Renal pelvis (tissue), 4 donors: Measurements from ENCODE around the gene CPT1A. TPM values are rescaled to one million over a fixed set of nuclear protein-coding genes. Genes with fewer than 3 reads are reported as not detected.

Experiments used
- DNase-seq: peaks from one replicate; pipeline ENCODE4 v3.0.0-alpha.2; 2013
- polyA plus RNA-seq, 3 donors: library from polyadenylated mRNA; unstranded; fragments of 120-200 nt; gene quantifications; one replicate each; pipeline ENCODE4 v1.2.1, GENCODE V29; 2013; ENCODE audit not compliant: insufficient read length in 3 of 3

Gene CPT1A
- polyA plus RNA-seq, 3 donors = 30.8 to 35.6 (median 35.4) TPM

DNA sequence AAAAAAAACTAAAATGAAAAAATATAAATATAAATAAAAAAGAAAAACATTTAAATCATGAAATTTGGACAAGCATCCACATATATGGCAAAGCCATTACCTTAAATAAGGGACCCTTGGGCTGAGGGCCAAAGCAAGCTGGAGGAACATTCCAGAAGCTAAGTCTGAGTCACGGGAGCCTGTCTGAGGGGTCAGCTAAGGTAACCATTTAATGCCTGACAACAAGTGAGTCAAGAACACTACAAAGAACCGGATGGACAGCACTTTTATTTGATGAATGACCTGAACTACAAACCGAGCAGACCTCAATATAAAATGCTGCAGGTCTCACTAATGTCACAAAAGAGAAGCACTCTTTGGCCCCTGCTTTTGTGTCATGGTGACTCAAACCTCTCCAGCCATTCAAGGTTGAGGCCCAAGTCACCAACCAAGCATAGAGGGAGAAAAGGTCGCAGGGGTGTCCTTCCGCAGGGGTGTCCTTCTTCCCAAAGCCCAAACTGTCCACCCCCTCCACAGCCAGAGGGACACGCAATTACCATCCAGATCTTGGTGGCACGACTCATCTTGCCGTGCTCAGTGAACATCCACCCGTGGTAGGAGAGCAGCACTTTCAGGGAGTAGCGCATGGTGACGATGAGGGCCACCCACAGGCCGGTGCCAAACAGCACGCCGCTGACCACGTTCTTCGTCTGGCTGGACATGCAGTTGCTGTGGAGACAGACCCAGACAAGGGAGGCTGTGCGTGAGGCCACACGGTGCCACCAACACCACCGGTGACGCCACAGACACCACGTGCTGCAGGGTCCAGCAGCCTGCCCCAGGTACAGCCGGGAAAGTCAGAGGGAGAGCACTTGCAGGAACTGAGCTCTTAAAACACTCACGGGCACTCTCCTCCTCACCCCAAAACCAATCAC, 34.5 kb downstream of the CPT1A start:
- DNase-seq = no peak

DNA sequence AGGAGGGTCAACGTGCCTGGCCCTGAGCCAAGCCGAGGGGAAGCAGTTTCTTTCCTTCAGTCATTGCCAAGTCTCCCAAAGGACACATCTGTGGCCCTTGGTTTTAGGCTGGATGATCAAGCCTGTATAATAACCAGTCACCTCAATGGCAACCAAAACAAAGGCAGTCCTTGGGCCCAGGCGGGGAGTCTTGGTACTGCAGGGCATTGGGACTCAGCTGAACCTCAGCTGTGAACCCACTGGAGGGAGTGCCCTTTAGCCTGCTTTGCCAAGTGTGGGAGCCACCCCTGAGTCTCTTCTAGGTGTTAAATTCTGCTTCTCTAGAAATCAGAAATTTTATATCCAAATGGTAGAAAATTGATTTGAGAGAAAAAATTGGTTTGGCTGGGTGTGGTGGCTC, 36.9 kb downstream of the CPT1A start:
- DNase-seq = no peak

DNA sequence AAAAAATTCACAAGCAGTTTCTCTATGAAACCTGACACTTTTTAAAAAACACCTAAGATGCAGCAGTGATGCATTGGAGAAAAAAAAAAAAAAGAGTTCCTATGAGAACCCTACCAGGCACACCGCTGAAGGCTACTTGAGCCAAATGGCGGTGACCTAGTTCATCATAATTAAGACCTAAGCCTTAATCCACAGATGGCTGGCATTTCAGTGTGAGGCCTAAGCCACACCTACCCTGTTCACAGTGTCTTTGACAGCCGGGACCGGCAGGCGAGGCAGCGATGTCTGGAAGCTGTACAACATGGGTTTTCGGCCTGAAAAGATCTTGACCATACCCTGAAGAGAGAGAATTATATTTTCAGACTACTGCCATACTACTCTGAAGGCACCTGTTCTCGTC, 38.0 kb downstream of the CPT1A start:
- no peak for DNase-seq

DNA sequence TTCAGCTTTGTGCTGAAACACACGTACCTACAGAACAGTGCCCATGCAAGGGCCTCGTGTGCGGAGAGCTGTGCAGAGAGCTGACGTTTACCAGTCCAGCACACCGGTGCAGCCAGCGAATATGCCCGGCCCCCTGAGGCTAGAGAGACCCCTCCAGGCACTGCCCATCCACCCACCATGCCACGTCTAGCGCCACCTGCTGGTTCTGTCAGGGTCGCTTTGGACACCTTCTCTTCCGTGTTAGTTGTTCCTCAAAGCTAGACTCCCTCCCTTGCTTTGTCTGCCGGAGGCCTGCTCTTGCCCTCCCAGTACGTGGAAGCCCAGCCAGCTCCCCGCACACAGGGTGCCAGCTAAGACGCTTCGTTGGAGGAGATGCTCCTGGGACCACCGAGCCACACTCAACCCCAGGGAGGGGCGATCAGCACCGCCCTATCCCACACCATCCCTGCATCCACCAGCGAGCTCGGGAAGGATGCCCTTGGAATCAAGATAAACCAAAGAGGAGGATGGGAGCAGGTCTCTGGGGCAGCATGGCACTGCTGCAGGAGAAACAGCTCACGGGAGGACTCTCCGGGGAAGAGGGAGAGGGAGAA, 43.4 kb downstream of the CPT1A start:
- no peak for DNase-seq

DNA sequence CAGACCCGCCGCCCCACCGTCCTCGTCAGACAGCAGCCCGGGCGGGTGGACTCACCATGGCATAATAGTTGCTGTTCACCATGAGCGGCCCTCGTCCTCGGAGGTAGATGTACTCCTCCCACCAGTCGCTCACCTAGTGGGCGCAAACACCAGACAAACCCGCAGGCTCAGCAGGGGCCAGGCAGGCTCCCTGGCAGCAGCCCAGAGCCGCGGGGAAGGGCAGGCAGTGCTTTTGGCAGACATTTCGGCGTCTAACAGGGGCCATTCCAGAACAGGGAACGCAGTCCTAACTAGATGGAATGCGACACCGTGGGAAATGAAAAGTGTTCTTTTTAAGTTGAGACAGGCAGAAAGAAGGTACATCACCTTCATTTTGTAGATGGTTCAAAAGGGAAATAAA, 44.9 kb downstream of the CPT1A start:
- DNase-seq = no peak

DNA sequence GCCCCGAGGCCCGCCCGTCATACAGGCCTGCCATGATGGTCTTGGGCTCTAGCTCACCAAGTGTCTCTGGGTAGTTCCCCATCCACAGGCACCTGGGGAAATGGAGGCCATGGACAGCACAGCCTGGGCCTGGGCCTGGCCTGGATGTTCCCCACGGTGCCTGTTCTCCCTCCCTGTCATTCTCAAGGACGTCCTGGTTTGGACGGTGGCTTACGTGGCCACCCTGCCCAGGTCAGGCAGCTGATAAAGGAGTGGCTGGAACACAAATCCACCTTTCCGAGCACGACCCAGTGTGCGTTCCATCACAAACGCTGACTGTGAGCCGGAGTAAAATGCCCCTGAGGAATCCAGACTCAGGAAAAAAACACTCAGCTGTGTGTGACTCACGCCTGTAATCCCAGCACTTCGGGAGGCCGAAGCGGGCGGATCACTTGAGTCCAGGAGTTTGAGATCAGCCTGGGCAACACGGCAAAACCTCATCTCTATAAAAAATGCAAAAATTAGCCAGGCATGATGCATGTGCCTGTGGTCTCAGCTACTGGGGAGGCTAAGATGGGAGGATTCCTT, 49.2 kb downstream of the CPT1A start:
- DNase-seq = no peak

DNA sequence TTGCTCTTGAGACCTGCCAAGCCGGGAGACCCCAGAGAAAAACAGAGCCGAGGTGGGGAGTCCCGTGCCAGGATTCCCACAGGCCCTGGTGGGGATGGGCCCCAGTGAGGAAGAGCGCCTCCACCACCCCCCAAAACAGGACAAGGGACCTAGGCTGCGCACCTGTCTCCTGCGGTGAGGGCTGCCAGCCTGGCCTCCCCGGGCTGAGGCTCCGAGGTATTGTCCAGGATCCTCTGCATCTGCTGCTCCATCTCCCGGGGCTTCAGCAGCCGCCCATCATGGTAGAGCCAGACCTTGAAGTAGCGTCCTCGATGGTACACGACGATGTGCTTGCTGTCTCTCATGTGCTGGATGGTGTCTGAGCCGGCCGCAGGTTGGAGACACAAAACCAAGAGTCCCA, 57.1 kb downstream of the CPT1A start:
- no peak for DNase-seq

DNA sequence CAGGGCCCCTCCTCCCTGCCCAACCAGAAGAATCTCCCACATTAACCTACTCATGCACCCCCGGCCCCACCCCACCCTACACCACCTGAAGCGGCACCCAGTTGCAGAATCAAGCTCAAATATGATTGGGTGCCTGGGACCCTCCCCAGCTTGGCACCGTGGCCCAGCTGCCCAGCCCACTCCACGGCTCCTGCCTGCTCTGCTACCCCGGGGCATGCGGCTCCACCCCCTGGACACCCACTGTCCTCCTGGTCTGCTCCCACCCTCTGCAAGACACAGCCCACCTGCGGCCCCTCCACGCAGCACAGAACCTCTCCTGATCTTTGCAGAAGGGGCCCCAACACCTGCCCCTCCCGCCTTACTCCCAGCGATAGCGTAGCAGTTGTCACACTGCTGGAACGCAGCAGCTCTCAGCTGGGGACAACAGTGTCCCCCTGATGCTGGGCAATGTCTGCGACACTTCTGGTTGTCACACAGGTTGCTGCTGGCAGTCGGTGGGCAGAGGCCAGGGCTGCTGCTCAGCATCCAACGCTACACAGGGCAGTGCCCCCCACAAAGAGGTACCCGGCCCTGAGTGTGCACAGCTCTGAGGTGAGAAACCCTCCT, 58.4 kb downstream of the CPT1A start:
- DNase-seq = no peak

DNA sequence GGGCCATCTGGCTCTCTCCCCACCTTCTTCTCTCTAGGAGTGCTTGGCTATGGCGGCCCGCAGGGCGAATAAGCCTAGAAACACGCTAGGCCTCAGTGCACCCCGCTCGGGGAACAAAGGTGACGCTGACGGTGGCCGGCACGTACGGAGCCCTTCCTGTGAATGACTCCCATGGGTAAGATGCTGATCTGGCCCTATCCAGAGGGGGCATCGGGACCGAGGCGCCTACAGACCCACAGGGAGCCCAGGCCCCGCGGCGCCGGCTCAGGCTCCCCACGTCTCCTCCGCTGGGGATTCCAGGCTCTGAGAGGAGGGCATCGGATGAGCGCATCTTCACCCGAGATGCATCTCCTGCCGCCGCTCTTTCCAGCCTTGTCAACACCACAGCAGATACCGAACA, 59.0 kb downstream of the CPT1A start:
- no peak for DNase-seq

DNA sequence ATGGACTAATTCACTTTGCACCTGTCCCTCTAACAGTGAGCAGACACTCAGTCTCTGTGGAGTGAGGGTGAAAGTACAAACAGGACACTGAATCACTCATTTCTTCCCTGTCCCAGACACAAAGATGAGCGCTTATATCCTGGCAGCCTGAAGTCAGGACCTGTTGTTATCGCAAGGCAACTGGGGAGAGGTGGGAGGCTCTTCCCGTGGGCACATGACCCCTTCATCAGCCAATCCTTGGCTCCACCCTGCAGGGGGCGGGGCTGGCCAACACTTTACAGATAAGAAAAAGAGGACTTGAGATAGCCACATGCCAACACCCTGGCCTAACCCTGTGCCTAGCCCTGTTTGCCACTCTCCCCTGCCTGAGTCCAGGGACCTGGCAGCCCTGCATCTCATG, 60.9 kb downstream of the CPT1A start:
- no peak for DNase-seq

DNA sequence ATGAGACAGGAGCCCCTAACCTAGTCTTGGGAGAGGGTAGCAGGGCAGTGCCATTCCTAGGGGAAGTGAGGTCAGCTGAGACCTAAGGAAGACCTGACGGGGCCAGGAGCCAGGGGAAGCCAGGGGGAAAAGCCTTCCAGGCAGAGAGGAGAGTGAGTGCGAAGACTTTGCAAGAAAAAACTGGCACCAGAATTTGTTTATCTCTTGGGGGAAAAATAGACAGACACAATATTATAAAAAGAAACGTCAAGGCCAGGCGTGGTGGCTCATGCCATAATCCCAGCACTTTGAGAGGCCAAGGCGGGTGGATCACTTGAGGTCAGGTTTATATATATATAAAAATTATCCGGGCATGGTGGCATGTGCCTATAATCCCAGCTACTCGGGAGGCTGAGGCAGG, 63.5 kb downstream of the CPT1A start:
- DNase-seq = no peak

DNA sequence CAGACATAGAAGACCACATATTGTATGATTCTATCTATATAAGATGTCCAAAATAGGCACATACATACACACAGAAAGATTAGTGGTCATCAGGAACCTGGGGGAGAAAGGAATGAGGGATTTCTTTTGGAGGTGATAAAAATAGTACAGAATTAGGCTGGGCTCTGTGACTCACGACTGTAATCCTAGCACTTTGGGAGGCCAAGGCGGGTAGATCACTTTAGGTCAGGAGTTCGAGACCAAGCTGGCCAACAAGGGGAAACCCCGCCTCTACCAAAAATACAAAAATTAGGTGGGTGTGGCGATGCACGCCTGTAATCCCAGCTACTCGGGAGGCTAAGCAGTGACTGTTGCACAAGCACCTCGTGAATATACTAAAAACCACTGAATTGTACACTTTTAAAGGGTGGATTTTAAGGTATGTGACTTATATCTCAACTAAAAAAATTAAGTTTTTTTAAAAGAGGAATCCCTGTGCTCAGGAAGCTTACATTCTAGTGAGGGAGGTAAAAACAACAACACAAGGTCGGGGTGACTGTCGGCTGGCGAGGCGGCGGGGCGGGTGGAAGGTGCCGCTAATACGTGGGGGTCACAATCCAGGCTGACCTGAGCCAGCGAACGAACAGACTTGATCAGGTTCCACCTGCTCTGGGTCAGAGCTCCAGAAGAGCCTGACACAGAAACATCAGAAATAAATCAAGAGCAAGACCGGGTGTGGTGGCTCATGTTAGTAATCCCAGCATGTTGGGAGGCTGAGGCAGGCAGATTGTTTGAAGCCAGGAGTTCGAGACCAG, 65.1 kb downstream of the CPT1A start:
- DNase-seq = no peak

DNA sequence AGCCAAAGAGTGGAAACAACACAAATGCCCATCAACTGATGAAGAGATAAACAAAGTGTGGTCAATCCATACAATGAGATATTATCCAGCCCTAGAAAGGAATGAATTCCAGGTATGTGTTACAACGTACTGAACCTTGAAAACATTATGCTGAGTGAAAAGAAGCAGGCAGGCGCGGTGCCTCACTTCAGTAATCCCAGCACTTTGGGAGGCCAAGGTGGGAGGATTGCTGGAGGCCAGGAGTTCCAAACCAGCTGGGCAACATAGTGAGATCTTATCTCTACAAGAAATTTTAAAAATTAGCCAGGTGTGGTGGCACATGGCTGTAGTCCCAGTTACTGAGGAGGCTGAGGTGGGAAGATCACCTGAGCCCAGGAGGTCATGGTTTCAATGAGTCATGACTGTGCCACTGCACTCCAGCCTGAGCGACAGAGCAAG, 65.7 kb downstream of the CPT1A start:
- no peak for DNase-seq

DNA sequence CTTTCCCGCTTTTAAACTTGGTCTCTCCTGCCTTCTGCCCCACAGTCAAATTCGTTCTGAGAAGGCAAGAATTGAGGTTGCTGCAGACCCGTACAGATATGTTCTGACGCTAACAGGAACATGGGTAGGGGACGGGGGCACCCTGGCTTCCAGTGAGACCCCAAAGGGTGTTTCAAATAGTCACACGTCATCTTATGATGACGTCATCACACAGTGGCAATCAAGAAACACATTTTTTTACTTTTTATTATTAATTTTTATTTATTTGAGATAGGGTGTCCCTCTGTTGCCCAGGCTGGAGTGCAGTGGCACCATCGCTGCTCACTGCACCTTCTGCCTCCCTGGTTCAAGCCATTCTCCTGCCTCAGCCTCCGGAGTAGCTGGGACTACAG, 67.5 kb downstream of the CPT1A start:
- no peak for DNase-seq

DNA sequence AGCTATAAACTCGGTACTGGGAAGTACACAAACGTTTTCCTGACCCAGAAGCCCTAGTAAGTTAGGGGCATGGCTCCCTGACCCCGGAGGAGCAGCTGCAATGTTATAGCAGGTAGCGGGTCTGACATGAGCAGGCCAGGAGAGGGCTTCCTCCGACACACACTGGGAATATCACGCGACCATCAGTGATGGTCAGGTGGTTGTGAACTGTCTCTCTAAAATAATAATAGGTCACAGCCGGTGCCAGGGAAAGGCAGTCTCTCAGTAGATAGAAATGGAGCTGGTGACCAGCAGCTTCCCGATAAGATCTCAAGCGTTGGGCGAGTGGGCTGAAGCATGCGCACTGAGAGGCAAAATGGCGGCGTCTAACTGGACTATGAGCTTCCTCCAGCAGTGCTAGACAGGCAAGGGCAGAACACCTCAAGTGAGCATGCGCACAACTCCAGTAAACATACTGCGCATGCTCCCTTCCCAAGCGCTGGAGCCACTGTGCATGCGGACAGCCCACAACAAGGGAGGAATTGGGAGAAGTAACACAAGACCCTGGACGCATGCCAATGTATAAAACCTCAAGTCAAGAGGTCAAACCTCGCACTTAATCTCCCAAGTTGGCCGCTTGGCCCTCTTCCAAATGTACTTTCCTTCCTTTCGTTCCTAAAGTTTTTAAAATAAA, 68.1 kb downstream of the CPT1A start:
- peak; percentile 77 for DNase-seq

DNA sequence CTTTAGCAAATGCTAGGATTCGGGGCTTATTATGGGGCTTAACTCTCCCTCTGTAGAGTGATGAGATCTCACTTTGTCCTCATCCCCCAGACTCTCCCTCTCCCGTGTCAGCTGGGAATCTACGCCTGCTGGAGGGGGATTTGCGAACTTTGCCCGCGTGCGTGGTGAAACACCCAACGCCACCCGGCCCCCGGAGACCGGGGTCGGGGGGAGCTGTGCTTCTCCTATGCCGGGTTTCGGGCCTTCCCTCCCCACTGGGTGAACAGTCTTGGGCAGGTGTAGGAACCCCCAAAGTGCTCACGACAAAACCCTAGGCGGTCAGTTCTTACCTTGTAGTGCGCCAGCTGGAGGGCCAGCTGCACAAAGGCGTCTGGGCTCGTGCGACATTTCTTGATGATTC, 68.8 kb downstream of the CPT1A start:
- DNase-seq = no peak

DNA sequence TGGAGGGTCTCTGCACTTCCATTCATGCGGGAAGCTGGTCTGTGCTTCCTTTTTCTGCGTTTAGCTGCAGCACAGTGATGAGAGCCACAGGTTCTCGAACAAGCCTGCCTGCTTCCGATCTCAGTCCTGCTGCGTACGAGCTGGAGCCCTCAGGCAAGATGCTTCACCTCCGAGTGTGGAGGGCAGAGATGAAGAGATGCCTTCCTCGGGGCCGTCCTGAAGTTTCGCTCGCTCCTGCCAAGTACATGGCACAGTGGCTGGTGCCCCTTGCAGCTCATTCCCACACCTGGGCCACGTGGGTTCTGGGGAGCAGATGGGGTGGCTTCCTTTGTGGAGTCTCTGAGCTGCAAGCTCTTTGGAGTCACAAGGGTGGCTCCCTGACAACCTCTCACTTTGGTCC, 70.9 kb downstream of the CPT1A start:
- no peak for DNase-seq

DNA sequence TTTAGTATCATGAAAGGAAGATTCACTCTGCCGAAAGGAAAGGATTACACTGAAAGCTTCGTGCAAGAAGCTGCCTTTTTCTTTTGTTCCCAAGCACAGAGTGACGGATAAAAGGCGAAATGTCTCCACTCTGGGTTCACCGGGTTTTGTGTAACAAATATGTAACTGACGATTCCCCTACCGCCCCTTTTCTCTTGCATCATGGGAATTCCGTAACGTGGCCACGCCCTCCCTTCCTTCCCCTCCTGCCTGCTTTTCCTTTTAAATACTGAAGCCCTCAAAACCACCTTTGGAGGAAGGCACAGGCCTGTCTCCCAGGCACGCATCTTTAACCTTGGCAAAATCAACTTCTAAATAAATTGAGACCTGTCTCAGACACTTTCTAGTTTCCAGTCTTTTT, 74.0 kb downstream of the CPT1A start:
- DNase-seq = no peak

DNA sequence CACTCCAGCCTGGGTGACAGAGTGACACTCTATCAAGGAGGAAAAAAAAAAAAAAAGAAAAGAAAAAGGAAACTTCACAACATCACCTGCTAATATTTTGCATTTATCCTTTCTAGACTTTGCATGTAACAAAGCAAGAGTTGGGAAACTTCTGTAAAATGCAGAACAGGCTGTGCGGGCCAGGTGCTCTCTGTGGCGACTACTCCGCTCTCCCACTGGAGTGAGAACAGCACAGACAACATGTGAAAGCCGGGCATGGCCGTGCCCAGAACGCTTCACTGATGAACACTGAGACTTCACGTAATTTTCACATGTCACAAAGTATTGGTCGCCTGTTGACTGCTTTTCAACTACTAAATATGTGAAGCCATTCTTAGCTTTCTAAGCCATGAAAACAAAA, 74.9 kb downstream of the CPT1A start:
- DNase-seq = no peak

DNA sequence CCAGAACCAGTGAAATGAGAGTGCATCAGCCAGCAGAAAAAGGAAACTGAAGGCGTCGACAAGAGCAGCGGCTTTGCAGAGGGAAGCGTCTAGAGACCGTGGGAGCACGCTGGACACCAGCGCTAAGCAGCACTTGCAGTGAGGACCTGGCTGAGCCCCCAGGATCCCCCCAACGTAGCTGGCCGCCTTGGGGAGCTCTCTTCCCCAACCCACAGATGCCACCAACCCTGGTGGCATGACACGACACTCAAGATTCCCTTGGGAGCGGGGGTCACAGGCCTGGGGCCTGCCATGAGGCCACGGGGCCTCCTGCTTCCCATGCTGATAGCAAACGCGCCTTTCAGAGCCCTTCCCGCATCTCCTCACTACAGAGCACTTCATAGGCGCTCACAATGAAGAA, 77.0 kb downstream of the CPT1A start:
- no peak for DNase-seq

DNA sequence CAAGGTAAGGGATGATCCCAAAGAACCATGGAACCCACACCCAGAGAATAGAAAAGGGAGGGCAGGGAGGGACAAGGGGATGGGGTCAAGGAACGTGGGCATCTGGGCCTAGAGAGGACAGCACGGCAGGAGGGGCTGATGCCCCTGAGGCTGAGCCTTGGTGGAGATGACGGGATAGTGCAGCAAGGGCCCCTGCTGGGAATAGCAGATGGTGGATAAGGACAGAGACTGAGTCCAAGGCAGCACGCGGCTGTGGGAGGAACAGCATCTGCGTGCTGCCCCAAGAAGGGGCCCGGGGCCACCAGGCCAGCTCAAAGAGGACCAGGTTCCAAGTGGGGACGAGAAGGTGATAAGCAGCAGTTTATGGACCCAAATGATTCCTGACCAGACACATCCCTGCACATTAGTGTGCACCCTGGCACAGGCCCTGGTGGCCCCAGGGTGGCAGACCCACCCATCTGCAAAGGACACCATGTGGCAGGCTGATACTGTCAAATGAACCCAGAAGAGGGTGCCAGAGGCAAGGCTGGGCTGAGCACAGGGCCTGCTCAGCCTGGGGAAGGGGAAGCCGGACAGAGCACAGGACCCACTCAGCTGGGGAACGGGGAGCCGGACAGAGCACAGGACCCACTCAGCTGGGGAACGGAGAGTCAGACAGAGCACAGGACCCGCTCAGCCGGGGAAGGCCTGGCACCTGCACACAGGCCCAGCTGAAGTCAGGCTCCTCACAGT, 77.6 kb downstream of the CPT1A start:
- no peak for DNase-seq
